Left ventricle myocardium inferior (tissue), 1 donor: ENCODE results near the gene IGF1. TPM values are rescaled to one million over a fixed set of nuclear protein-coding genes. Genes with fewer than 3 reads are reported as not detected.

Experiments
- DNase-seq: peaks from one replicate; pipeline ENCODE4 v3.0.0-alpha.2; 2020
- H3K27ac ChIP-seq: fragments of 200-600 bp; replicated peaks from 2 replicates; pipeline ENCODE4 v1.8.0; 2021
- H3K27me3 ChIP-seq: fragments of 200-600 bp; 2 replicates; pipeline ENCODE4 v1.8.0; 2021; ENCODE audit warnings: low read depth
- H3K36me3 ChIP-seq: fragments of 200-600 bp; 2 replicates; pipeline ENCODE4 v1.8.0; 2021
- H3K4me1 ChIP-seq: fragments of 200-600 bp; 2 replicates; pipeline ENCODE4 v1.8.0; 2021
- H3K4me3 ChIP-seq: fragments of 200-600 bp; 2 replicates; pipeline ENCODE4 v1.8.0; 2021; ENCODE audit warnings: mild to moderate bottlenecking, moderate library complexity
- H3K9me3 ChIP-seq: fragments of 200-600 bp; replicated peaks from 2 replicates; pipeline ENCODE4 v1.8.0; 2021
- CTCF ChIP-seq: fragments of 200-600 bp; IDR thresholded peaks from 2 replicates; pipeline ENCODE4 v1.8.0; 2021; ENCODE audit warnings: antibody characterized with exemption, mild to moderate bottlenecking, borderline replicate concordance
- intact Hi-C: fragments of 100-400 bp; cut with micrococcal nuclease; formaldehyde crosslinking; loops from one replicate; pipeline ENCODE4 v1.11.0; 2022
- total RNA-seq: library from RNA; stranded (reverse); fragmentation: NEBNext Ultra II Directional; extraction: Animal tissue kit (Norgen Biotek cat#: 25700); gene quantifications from one replicate; pipeline ENCODE4 v1.2.1, GENCODE V29; 2021
- donor health status: DM: no; HTN: yes; CAD: no; lungs with severe emphysema.

The IGF1 gene
- total RNA-seq, 1 donor from 2014 or later, result 5.8 TPM

- Histone ChIP-seq H3K4me1 (no peaks in the 10 kb centered on the region), H3K9me3 (peaks cover 5% of the 10 kb centered on the region), H3K36me3 (no peaks in the 10 kb centered on the region), H3K27me3 (no peaks in the 10 kb centered on the region), H3K27ac (no peak overlapping the region), H3K4me3 (no peak overlapping the region)
- intact Hi-C loops, result no loop called here
- no peak for DNase-seq
- no peak for TF ChIP-seq CTCF
Observed at GRCh38 chr12:102512523-102512922, 32.2 kb upstream of the IGF1 start.

- Histone ChIP-seq H3K4me3 (no peak overlapping the region), H3K36me3 (no peaks in the 10 kb centered on the region), H3K27me3 (no peaks in the 10 kb centered on the region), H3K27ac (no peak overlapping the region), H3K9me3 (peaks cover 14% of the 10 kb centered on the region), H3K4me1 (no peaks in the 10 kb centered on the region)
- TF ChIP-seq CTCF, result no peak
- no peak for DNase-seq
- intact Hi-C loops, result no loop called here
Observed at GRCh38 chr12:102511575-102511974, 31.2 kb upstream of the IGF1 start.

GRCh38 chr12:102510463-102510862 lies 30.1 kb upstream of the IGF1 start:
- H3K36me3 ChIP-seq, result no peaks in the 10 kb centered on the region
- DNase-seq, result no peak
- H3K9me3 ChIP-seq, result peaks cover 19% of the 10 kb centered on the region
- no peak overlapping the region for H3K4me3 ChIP-seq
- no peaks in the 10 kb centered on the region for H3K27me3 ChIP-seq
- no peak for TF ChIP-seq CTCF
- H3K27ac ChIP-seq, result no peak overlapping the region
- H3K4me1 ChIP-seq, result no peaks in the 10 kb centered on the region
- intact Hi-C loops, result no loop called here

GRCh38 chr12:102510031-102510430 lies 29.7 kb upstream of the IGF1 start:
- Histone ChIP-seq H3K4me3 (no peak overlapping the region), H3K9me3 (peaks cover 19% of the 10 kb centered on the region), H3K4me1 (no peaks in the 10 kb centered on the region), H3K27me3 (no peaks in the 10 kb centered on the region), H3K27ac (no peak overlapping the region), H3K36me3 (no peaks in the 10 kb centered on the region)
- no peak for DNase-seq
- intact Hi-C loops, result no loop called here
- TF ChIP-seq CTCF, result no peak

GRCh38 chr12:102509123-102509626 lies 28.8 kb upstream of the IGF1 start:
- Histone ChIP-seq H3K4me3 (no peak overlapping the region), H3K27me3 (no peaks in the 10 kb centered on the region), H3K36me3 (no peaks in the 10 kb centered on the region), H3K27ac (no peak overlapping the region), H3K4me1 (no peaks in the 10 kb centered on the region), H3K9me3 (peaks cover 19% of the 10 kb centered on the region)
- DNase-seq, result no peak
- TF ChIP-seq CTCF, result no peak
- intact Hi-C loops, result no loop called here
